Nephron progenitor cell (in vitro differentiated cells): ENCODE data around the gene DRC7.

Experiments
- DNase-seq: peaks from one replicate; pipeline ENCODE4 v3.0.0; 2021
- H3K27ac Mint-ChIP-seq: 2 replicates; pipeline ENCODE4 v1.8.0; 2021; ENCODE audit warnings: mild to moderate bottlenecking, moderate library complexity, mixed read lengths
- H3K27me3 Mint-ChIP-seq: 2 replicates; pipeline ENCODE4 v1.8.0; 2021; ENCODE audit warnings: mild to moderate bottlenecking, low read depth, mixed read lengths; ENCODE audit not compliant: poor library complexity
- H3K36me3 Mint-ChIP-seq: 2 replicates; pipeline ENCODE4 v1.8.0; 2021; ENCODE audit warnings: low read depth, mixed read lengths
- H3K4me1 Mint-ChIP-seq: 2 replicates; pipeline ENCODE4 v1.8.0; 2021; ENCODE audit warnings: mixed read lengths
- H3K4me3 Mint-ChIP-seq: 2 replicates; pipeline ENCODE4 v1.8.0; 2021; ENCODE audit warnings: mild to moderate bottlenecking, moderate library complexity, mixed read lengths
- H3K9me3 Mint-ChIP-seq: 2 replicates; pipeline ENCODE4 v1.8.0; 2021; ENCODE audit warnings: mild to moderate bottlenecking, moderate library complexity, mixed read lengths
- TF ChIP-seq, protein P1 (sequence below): fragments of 200-600 bp; sonication (generic); IDR thresholded peaks from 2 replicates; pipeline ENCODE4 v1.5.0; 2021; ENCODE audit warnings: antibody characterized with exemption

DRC7 gene

DNA sequence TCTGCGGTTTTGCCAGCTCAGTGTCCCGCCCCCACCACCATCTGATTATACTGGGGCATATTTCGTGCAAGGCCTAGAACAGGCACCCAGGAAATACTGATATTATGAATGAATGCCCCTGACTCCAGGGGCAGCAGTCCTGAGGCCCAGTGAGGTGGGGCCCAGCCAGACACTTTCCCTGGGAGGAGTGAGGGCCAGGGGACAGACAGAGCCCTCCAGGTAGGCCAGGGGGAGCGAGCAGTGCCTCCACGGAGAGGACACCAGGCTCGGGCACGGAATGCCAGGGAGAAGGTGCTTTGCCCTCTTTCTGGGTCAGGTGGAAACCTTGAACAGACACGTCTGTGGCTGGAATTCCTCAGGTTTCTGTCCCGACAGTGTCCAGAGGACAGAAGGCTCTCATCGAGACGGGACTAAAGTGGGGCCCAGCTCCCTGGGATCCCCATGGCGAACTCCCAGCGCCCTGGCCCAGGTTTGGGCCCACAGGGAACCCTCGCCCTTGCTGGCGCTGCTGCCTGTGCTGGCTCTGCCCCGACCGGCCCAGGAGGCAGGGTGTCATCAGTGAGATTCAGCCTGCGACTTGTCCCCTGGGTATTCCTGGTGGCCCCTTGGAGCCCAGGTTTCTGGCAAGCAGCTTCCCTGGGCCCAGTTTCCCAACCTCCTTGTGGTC, 45.3 kb downstream of the DRC7 start:
- Mint-ChIP-seq H3K27me3 (no peaks in the 10 kb centered on the region), H3K4me3 (no peak overlapping the region), H3K36me3 (peaks cover 6% of the 10 kb centered on the region), H3K9me3 (no peaks in the 10 kb centered on the region), H3K27ac (no peak overlapping the region), H3K4me1 (peaks cover 30% of the 10 kb centered on the region)
- TF ChIP-seq, protein P1, sequence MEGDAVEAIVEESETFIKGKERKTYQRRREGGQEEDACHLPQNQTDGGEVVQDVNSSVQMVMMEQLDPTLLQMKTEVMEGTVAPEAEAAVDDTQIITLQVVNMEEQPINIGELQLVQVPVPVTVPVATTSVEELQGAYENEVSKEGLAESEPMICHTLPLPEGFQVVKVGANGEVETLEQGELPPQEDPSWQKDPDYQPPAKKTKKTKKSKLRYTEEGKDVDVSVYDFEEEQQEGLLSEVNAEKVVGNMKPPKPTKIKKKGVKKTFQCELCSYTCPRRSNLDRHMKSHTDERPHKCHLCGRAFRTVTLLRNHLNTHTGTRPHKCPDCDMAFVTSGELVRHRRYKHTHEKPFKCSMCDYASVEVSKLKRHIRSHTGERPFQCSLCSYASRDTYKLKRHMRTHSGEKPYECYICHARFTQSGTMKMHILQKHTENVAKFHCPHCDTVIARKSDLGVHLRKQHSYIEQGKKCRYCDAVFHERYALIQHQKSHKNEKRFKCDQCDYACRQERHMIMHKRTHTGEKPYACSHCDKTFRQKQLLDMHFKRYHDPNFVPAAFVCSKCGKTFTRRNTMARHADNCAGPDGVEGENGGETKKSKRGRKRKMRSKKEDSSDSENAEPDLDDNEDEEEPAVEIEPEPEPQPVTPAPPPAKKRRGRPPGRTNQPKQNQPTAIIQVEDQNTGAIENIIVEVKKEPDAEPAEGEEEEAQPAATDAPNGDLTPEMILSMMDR: no peak
- DNase-seq: no peak

DNA sequence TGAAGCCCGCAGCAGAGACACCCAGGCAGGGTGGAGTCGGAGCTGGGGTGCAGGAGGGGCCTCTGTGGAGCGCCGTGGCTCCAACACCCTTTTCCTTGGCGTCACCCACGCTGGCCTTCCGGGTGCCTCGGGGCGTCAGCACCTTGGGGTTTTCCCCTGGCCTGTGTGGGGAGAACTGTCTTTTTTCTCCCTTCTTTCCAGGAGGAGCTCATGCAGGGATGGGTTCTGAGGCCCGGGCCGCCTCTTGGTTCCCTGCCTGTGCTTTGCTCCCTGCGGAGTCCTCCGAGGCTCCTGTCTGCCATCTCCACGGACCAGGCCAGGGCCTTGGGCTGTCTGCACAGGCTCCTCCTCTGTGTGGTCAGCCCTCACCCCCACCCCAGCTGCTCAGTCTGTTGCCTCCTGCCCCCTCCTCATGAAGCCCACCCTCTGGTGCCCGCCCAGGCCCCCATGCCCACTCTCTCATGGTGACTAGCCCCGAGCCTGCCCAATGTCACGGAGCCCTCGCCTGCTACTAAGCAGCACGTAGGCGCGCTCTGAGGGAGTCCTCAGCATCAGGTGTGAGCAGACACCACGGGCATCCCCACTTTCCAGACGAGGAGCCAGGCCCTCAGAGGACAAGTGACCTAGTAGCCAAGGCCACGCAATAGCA, 45.9 kb downstream of the DRC7 start:
- H3K36me3 Mint-ChIP-seq: peaks cover 8% of the 10 kb centered on the region
- DNase-seq: no peak
- H3K4me1 Mint-ChIP-seq: peaks cover 29% of the 10 kb centered on the region

DNA sequence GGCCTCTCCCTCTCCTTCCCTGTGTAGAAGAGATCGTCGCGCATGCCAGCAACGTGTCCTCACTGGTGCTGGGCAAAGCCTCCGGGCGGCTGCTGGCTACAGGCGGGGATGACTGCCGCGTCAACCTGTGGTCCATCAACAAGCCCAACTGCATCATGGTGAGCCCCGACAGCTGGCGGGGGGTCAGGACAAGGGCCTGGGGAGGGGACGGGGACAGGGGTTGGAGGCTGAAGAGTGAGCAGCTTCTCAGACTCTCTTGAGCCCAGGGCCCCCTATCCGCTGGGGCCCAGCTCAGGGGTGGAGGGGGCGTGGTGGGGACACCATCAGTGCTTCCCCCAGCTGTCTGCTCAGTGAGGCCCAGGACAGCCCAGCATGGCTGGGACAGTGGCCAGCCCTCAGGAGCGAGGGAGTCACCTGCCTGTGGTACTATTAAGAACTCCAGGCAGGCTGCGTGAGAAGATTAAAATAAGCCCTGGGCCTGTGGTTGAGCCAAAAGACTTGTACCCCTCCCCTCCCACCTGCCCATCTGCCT, 47.1 kb downstream of the DRC7 start:
- Mint-ChIP-seq H3K27ac (peak overlapping the region; percentile 79), H3K4me1 (peaks cover 17% of the 10 kb centered on the region), H3K4me3 (no peak overlapping the region), H3K36me3 (peaks cover 17% of the 10 kb centered on the region), H3K9me3 (no peaks in the 10 kb centered on the region), H3K27me3 (no peaks in the 10 kb centered on the region)
- TF ChIP-seq, protein P1: no peak
- no peak for DNase-seq

More for the DNA sequence above, 45.9 kb downstream of the DRC7 start:
- TF ChIP-seq, protein P1: no peak
- H3K9me3 Mint-ChIP-seq: no peaks in the 10 kb centered on the region
- H3K27ac Mint-ChIP-seq: no peak overlapping the region
- H3K27me3 Mint-ChIP-seq: no peaks in the 10 kb centered on the region
- no peak overlapping the region for H3K4me3 Mint-ChIP-seq

GRCh38 chr16:57742543-57742942, 47.9 kb downstream of the DRC7 start:
- no peak for DNase-seq
- Mint-ChIP-seq H3K27ac (peak overlapping the region; percentile 48), H3K9me3 (no peaks in the 10 kb centered on the region)

GRCh38 chr16:57743458-57743857, 48.9 kb downstream of the DRC7 start:
- no peak for DNase-seq
- Mint-ChIP-seq H3K27ac (peak overlapping the region; percentile 81), H3K4me1 (peaks cover 7% of the 10 kb centered on the region), H3K27me3 (peaks cover 3% of the 10 kb centered on the region), H3K9me3 (no peaks in the 10 kb centered on the region), H3K36me3 (peaks cover 23% of the 10 kb centered on the region), H3K4me3 (no peak overlapping the region)
- TF ChIP-seq, protein P1: no peak

More at GRCh38 chr16:57742543-57742942, 47.9 kb downstream of the DRC7 start:
- TF ChIP-seq, protein P1: no peak
- H3K27me3 Mint-ChIP-seq: no peaks in the 10 kb centered on the region
- peaks cover 22% of the 10 kb centered on the region for H3K36me3 Mint-ChIP-seq
- H3K4me1 Mint-ChIP-seq: peaks cover 9% of the 10 kb centered on the region
- no peak overlapping the region for H3K4me3 Mint-ChIP-seq
